Retinal pigment epithelial cell (primary cell): ENCODE measurements around the gene LPAR6.
"Not testable (repeated sequence)": the region's sequence is repeated elsewhere in the genome, so short reads cannot be mapped to it uniquely, and the experiment has no call there.

ENCODE experiments used
- DNase-seq: peaks from one replicate; pipeline ENCODE4 v3.0.0-alpha.2; 2010; ENCODE audit warnings: low read depth
- H3K4me3 ChIP-seq: 2 replicates; pipeline ENCODE4 v1.5.1; 2011; ENCODE audit warnings: mild to moderate bottlenecking, low read length, control low read depth, moderate library complexity
- TF ChIP-seq, protein P1 (sequence below): conservative IDR thresholded peaks from 2 replicates; pipeline ENCODE4 v1.5.1; 2011; ENCODE audit warnings: low read depth, low read length, control low read depth, inconsistent platforms

Gene LPAR6

DNA sequence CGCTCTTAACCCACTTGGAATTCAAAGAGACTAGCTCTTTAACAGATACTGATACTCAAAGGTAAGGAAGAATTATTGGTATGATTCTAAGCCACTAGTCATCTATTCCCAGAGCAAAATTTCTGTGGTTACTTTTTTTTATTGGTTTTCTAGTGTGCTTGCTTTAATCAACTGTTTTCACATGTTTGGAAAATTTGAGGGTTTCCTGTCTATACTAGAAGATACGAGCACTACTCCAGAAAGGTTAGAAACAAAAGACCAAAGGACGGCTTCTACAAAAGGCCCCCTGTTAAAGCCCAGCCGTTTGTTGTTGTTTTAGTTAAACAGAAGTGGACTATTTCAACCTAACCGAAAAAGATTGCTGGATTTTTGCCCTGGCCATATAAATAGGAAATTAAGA, 18.5 kb upstream of the LPAR6 start:
- no peak overlapping the region for H3K4me3 ChIP-seq
- no peak for DNase-seq
- TF ChIP-seq, protein P1, sequence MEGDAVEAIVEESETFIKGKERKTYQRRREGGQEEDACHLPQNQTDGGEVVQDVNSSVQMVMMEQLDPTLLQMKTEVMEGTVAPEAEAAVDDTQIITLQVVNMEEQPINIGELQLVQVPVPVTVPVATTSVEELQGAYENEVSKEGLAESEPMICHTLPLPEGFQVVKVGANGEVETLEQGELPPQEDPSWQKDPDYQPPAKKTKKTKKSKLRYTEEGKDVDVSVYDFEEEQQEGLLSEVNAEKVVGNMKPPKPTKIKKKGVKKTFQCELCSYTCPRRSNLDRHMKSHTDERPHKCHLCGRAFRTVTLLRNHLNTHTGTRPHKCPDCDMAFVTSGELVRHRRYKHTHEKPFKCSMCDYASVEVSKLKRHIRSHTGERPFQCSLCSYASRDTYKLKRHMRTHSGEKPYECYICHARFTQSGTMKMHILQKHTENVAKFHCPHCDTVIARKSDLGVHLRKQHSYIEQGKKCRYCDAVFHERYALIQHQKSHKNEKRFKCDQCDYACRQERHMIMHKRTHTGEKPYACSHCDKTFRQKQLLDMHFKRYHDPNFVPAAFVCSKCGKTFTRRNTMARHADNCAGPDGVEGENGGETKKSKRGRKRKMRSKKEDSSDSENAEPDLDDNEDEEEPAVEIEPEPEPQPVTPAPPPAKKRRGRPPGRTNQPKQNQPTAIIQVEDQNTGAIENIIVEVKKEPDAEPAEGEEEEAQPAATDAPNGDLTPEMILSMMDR: no peak

DNA sequence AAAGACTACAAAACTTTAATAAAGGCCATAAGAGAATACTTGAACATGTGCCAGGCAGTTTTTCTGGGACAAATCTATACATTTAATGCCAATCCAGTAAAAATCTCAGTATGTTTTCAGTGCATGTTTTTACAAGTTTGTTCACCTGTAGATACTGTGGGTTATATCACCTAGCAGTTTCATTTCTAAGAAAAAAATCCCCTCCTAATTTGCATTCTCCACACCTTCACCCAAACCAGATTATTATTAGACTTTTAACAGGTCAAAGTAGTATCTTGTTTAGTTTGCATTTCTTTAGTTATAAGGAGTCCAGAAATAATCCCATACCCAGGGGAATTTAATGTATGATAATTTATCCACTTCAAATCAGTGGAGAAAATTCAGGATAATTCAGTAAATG, 17.0 kb upstream of the LPAR6 start:
- no peak for DNase-seq
- H3K4me3 ChIP-seq: no peak overlapping the region
- TF ChIP-seq, protein P1: no peak

- DNase-seq: no peak
- TF ChIP-seq, protein P1: no peak
- no peak overlapping the region for H3K4me3 ChIP-seq
These were observed 16.1 kb upstream of the LPAR6 start for GRCh38 chr13:48429036-48429435.

DNA sequence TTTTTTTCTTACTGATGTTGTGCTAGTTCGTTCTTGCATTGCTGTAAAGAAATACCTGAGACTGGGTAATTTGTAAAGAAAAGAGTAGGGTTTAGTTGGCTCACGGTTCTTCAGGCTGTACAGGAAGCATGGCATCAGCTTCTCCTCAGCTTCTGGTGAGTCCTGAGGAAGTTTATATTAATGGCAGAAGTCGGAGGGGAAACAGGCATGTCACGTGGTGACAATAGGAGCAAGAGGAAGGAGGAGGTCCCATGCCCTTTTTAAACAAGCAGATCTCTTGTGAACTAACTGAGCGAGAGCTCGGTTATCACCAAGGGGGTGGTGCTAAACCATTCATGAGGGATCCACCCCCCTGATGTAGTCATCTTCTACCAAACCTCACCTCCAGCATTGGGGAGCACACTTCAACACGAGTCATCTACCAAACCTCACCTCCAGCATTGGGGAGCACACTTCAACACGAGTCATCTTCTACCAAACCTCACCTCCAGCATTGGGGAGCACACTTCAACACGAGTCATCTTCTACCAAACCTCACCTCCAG, 13.9 kb upstream of the LPAR6 start:
- not testable (repeated sequence) for H3K4me3 ChIP-seq

GRCh38 chr13:48426052-48426451, 13.1 kb upstream of the LPAR6 start:
- TF ChIP-seq, protein P1: no peak
- DNase-seq: no peak
- H3K4me3 ChIP-seq: no peak overlapping the region

More for the DNA sequence above, 13.9 kb upstream of the LPAR6 start:
- DNase-seq: not testable (repeated sequence)

DNA sequence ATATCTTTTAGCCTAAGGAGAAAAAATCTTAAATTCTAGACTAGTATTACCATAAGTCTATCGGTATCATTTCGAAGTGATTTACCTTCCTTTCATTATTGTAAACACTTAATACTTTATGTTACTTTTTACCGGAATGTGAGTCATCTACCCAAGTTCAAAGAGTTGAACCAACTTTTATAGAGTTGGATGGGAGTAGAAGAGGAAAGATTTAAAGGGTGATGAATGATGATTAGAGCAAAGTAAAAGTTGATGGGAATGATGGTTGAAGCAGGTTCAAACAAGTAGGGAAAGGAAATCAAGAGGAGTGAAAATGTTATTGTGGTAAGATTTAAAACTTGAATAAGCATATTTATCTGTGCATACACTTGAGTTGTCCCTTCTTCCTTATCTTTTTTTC, 11.3 kb upstream of the LPAR6 start:
- H3K4me3 ChIP-seq: no peak overlapping the region
- DNase-seq: no peak
- TF ChIP-seq, protein P1: no peak

DNA sequence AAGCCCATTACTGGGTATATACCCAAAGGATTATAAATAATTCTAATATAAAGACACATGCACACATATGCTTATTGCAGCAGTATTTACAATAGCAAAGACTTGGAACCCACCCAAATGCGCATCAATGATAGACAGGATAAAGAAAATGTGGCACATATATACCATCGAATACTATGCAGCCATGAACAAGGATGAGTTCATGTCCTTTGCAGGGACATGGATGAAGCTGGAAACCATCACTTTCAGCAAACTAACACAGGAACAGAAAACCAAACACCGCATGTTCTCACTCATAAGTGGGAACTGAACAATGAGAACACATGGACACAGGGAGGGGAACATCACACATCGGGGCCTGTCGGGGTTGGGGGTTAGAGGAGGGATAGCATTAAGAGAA, 9.1 kb upstream of the LPAR6 start:
- H3K4me3 ChIP-seq, DNase-seq: not testable (repeated sequence)

- DNase-seq: no peak
- no peak overlapping the region for H3K4me3 ChIP-seq
- TF ChIP-seq, protein P1: no peak
These were observed 2.6 kb upstream of the LPAR6 start for GRCh38 chr13:48415516-48415915.
